Peyer's patch (tissue), 4 donors: ENCODE results near the gene CDC34. TPM values are rescaled to one million over a fixed set of nuclear protein-coding genes. Genes with fewer than 3 reads are reported as not detected.
A peak's percentile ranks its signal among the peaks of the same experiment; 100 is the strongest.

Experiments
- DNase-seq, 3 donors: peaks; one replicate each; pipeline ENCODE4 v3.0.0-alpha.2; 2017 to 2019
- H3K27ac ChIP-seq, 4 donors: fragments of 200-600 bp; sonication (generic); one replicate each; pipeline ENCODE4 v1.5.1; 2016 to 2019
- H3K27me3 ChIP-seq, 2 donors: fragments of 200-600 bp; sonication (generic); one replicate each; pipeline ENCODE4 v1.5.1; 2019
- H3K36me3 ChIP-seq, 3 donors: fragments of 200-600 bp; sonication (generic); one replicate each; pipeline ENCODE4 v1.5.1; 2016 to 2019
- H3K4me1 ChIP-seq, 4 donors: fragments of 200-600 bp; sonication (generic); one replicate each; pipeline ENCODE4 v1.5.1; 2016 to 2019
- H3K4me3 ChIP-seq, 4 donors: fragments of 200-600 bp; sonication (generic); 1 replicate in 3 of 4; 2 replicates in 1 of 4; pipeline ENCODE4 v1.5.1; 2016 to 2019; ENCODE audit warnings: mild to moderate bottlenecking in 1 of 4
- H3K9me3 ChIP-seq, 4 donors: fragments of 200-600 bp; sonication (generic); one replicate each; pipeline ENCODE4 v1.5.1; 2016 to 2019; ENCODE audit warnings: mild to moderate bottlenecking in 1 of 4
- POLR2A ChIP-seq, 2 donors: fragments of 450-650 bp; IDR thresholded peaks; one replicate each; pipeline ENCODE4 v1.5.1; 2017; ENCODE audit warnings: antibody characterized with exemption in 2 of 2, mild to moderate bottlenecking in 2 of 2, moderate library complexity in 2 of 2
- total RNA-seq, 4 donors: library from RNA; depleted of rRNA; stranded (reverse); fragments of >200 nt; gene quantifications; one replicate each; pipeline ENCODE4 v1.1.0, GENCODE V29; 2016
- TF ChIP-seq, protein P1 (sequence below), 6 experiments: fragments of 450-650 bp in 4 of 6; fragments of 200-600 bp in 2 of 6; sonication (generic) in 1 of 6; IDR thresholded peaks; one replicate each; pipeline ENCODE4 v1.5.1; 2017 to 2019; ENCODE audit warnings: antibody characterized with exemption in 6 of 6, mild to moderate bottlenecking in 3 of 6, moderate library complexity in 1 of 6

Gene CDC34, protein sequence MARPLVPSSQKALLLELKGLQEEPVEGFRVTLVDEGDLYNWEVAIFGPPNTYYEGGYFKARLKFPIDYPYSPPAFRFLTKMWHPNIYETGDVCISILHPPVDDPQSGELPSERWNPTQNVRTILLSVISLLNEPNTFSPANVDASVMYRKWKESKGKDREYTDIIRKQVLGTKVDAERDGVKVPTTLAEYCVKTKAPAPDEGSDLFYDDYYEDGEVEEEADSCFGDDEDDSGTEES
- total RNA-seq: 10 to 100 TPM; 65.6 to 91.1 (median 75.2) TPM

DNA sequence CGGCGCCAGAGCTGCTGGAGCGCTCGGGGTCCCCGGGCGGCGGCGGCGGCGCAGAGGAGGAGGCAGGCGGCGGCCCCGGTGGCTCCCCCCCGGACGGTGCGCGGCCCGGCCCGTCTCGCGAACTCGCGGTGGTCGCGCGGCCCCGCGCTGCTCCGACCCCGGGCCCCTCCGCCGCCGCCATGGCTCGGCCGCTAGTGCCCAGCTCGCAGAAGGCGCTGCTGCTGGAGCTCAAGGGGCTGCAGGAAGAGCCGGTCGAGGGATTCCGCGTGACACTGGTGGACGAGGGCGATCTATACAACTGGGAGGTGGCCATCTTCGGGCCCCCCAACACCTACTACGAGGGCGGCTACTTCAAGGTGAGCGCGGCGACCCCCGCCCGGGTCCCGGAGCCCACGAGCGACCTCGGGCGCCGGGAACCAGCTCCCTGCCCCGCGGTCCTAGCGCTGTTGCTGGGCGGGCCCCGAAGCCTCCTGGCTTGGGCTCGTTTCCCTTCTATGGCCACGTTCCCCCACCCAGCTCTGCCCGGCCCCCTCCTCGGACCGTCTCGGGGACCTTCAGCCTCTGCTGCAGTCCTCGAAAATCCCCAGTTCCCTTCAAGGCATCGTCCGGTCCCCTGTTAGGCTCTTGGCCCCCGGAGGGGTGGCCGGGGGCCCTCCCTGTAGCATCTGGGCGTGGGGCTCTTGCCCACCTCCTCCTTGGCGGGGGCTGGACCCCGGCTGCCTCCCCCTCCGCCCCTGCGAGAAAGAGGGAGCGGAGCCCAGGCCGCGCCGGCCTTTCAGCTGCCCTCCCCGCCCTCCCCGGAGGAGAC lies at the start of gene CDC34:
TSS of gene CDC34 (plus strand) at position 8 of the 808 bp plus-strand sequence. CDS start at position 180, 172 bp downstream.
- TF ChIP-seq POLR2A (IDR thresholded peaks at IDR 0.05): peak in 1 of 2 donors; percentile 88
- TF ChIP-seq, protein P1, sequence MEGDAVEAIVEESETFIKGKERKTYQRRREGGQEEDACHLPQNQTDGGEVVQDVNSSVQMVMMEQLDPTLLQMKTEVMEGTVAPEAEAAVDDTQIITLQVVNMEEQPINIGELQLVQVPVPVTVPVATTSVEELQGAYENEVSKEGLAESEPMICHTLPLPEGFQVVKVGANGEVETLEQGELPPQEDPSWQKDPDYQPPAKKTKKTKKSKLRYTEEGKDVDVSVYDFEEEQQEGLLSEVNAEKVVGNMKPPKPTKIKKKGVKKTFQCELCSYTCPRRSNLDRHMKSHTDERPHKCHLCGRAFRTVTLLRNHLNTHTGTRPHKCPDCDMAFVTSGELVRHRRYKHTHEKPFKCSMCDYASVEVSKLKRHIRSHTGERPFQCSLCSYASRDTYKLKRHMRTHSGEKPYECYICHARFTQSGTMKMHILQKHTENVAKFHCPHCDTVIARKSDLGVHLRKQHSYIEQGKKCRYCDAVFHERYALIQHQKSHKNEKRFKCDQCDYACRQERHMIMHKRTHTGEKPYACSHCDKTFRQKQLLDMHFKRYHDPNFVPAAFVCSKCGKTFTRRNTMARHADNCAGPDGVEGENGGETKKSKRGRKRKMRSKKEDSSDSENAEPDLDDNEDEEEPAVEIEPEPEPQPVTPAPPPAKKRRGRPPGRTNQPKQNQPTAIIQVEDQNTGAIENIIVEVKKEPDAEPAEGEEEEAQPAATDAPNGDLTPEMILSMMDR (IDR thresholded peaks at IDR 0.05): no peak
- peaks cover 0 to 18% (median 0%) of the 10 kb centered on the region in 3 donors for H3K36me3 ChIP-seq
- peaks cover 4 to 22% (median 17%) of the 10 kb centered on the region in 4 donors for H3K4me1 ChIP-seq
- no peaks in the 10 kb centered on the region for H3K27me3 ChIP-seq
- H3K9me3 ChIP-seq: no peaks in the 10 kb centered on the region
- H3K4me3 ChIP-seq: peak within 1 kb of the TSS; percentile 84 to 100 (median 98)
- peak within 1 kb of the TSS; percentile 95 to 98 (median 97) for H3K27ac ChIP-seq
- no peak for DNase-seq

DNA sequence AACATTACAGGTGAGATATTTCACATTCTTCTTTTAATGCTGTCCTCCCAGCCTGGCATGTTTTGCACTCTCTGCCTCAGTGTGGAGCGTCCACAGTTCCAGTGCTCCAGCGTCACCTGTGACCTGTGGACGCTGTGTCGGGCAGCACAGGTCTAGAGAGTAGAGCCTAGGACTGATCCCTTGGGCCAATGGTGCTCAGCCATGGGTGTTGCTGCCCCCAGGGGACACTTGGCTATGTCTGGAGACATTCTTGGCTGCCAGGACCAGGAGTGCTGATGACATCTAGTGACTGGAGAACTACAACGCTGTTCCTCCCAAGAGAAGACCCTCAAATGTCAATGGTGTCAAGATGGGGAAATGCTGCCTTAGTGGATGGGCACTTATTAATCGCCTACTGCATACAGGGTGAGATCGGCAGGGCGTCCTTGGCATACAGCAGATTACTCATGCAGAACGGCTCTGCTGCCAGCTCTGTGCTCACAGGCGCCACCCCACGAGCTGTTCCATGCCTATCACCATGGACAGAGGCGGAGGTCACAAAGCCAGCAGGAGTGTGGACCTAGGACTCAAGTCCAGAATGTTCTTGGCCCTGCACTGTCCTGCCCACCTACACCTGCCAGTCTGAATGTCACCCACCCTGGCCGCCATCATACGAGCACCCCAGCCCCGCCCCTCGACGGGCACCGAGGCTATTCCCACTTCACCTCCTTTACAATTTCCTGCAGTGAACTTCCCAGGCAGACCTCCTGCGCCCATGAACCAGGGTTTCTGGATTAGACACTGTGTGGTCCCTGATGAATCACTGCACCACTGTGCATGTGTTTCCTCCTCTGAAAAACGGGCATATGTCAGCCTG lies 49.1 kb upstream of the CDC34 start:
- peaks cover 0 to 3% (median 0%) of the 10 kb centered on the region in 4 donors for H3K4me1 ChIP-seq
- H3K9me3 ChIP-seq: no peaks in the 10 kb centered on the region
- no peak overlapping the region for H3K4me3 ChIP-seq
- no peaks in the 10 kb centered on the region for H3K36me3 ChIP-seq
- no peaks in the 10 kb centered on the region for H3K27me3 ChIP-seq
- no peak for DNase-seq
- no peak overlapping the region for H3K27ac ChIP-seq
- no peak for TF ChIP-seq POLR2A (IDR thresholded peaks at IDR 0.05)
- TF ChIP-seq, protein P1 (IDR thresholded peaks at IDR 0.05): no peak

DNA sequence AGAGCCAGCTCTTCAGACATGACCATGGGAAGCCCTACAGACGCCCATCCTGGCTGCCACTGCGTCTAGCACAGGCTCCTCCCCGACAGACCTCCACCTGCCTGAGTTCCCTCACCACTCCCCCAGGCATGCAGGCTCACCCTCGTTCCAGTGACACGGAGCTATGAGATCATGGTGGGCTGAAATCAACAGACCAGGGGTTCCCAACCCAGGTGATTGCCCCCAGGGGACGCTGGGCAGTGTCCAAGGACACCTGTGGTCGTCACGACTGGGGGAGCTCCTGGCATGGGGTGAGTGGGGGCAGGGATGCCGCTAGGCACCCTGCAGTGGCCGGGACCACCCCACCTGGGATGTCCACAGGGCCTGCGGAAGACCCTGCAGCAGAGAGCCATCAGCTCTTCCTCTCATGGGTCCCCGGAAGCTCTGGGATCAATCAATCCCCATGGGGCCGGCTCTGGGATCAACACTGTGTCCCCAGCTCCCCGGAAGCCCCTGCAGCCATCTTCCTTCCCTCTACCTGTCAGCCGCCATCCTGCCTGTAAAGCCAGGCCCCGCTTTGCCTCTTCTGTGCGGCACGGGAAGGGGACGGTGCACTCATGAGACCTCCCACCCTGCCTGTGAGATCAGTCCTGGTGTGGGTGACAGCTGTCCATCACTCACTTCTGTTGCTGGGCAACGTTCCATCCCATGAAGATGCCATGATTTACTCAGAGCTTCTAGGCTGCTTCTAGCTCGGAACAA lies 48.1 kb upstream of the CDC34 start:
- Histone ChIP-seq H3K36me3 (no peaks in the 10 kb centered on the region), H3K4me1 (peaks cover 0 to 10% (median 0%) of the 10 kb centered on the region in 4 donors), H3K27me3 (no peaks in the 10 kb centered on the region), H3K9me3 (no peaks in the 10 kb centered on the region), H3K4me3 (no peak overlapping the region), H3K27ac (no peak overlapping the region)
- DNase-seq: no peak
- TF ChIP-seq, protein P1 (IDR thresholded peaks at IDR 0.05): no peak
- TF ChIP-seq POLR2A (IDR thresholded peaks at IDR 0.05): no peak

DNA sequence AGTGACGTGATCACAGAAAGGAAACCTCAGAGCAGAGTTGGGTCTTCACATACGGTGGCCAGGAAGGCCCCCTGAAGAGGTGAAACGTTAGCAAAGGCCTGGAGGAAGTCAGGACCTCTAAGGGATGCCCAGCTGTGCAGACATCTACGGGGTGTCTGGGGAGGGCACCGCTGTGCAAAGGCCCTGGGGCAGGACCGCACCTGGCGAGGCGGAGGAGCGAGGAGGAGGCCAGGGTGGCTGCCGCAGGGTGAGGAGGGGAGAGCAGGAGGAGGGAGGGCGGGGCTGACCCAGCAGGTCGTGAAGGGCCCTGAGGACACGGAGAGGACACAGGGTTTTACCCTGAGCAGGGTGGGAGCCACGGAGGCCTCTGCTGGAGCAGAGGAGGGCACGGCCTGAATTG lies 47.1 kb upstream of the CDC34 start:
- Histone ChIP-seq H3K9me3 (peaks cover 0 to 4% (median 0%) of the 10 kb centered on the region in 4 donors), H3K4me1 (peaks cover 0 to 14% (median 2%) of the 10 kb centered on the region in 4 donors), H3K36me3 (no peaks in the 10 kb centered on the region), H3K4me3 (no peak overlapping the region), H3K27ac (no peak overlapping the region), H3K27me3 (no peaks in the 10 kb centered on the region)
- TF ChIP-seq POLR2A (IDR thresholded peaks at IDR 0.05): no peak
- TF ChIP-seq, protein P1 (IDR thresholded peaks at IDR 0.05): no peak
- no peak for DNase-seq

DNA sequence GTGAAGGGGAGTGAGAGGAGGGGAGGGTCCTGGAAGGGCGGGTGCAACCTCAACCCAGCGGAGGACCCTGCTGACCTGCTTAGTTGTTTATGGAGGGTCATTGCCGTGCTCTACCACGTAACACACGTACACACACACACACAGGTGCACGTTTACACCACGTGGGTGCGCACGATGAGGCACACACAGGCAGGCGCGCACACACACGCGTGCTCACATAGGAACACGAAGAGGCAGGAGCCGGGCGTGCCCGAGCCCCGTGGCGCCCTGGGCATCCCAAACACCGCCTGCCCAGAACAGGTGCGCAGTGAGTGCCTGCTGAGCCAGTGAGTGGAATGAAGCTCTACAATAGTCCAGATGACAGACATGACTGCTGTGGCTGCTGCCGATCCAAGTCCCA lies 46.5 kb upstream of the CDC34 start:
- TF ChIP-seq, protein P1 (IDR thresholded peaks at IDR 0.05): no peak
- no peak for TF ChIP-seq POLR2A (IDR thresholded peaks at IDR 0.05)
- no peak for DNase-seq
- no peak overlapping the region for H3K4me3 ChIP-seq
- H3K9me3 ChIP-seq: peaks cover 0 to 4% (median 0%) of the 10 kb centered on the region in 4 donors
- no peaks in the 10 kb centered on the region for H3K36me3 ChIP-seq
- no peaks in the 10 kb centered on the region for H3K27me3 ChIP-seq
- H3K27ac ChIP-seq: no peak overlapping the region
- peaks cover 0 to 17% (median 5%) of the 10 kb centered on the region in 4 donors for H3K4me1 ChIP-seq
